Neural progenitor cell (in vitro differentiated cells): Measurements from ENCODE around the gene MYO18B. TPM values are rescaled to one million over a fixed set of nuclear protein-coding genes. Genes with fewer than 3 reads are reported as not detected.

ENCODE experiments used
- DNase-seq: peaks from one replicate; pipeline ENCODE4 v3.0.0-alpha.2; 2016; ENCODE audit warnings: low spot score
- H2AFZ ChIP-seq: fragments of 200-600 bp; sonication (generic); replicated peaks from 2 replicates; pipeline ENCODE4 v1.6.1; 2016; ENCODE audit warnings: antibody characterized with exemption
- H3F3A ChIP-seq: fragments of 200-600 bp; sonication (generic); 2 replicates; pipeline ENCODE4 v1.6.1; 2016; ENCODE audit warnings: antibody characterized with exemption, low read depth
- H3K27ac ChIP-seq: fragments of 200-600 bp; sonication (generic); 2 replicates; pipeline ENCODE4 v1.5.1; 2016; ENCODE audit warnings: mild to moderate bottlenecking
- H3K27me3 ChIP-seq: fragments of 200-600 bp; sonication (generic); 2 replicates; pipeline ENCODE4 v1.6.1; 2016; ENCODE audit warnings: mild to moderate bottlenecking, moderate library complexity
- H3K36me3 ChIP-seq: fragments of 200-600 bp; sonication (generic); 2 replicates; pipeline ENCODE4 v1.5.1; 2016
- H3K4me1 ChIP-seq: fragments of 200-600 bp; sonication (generic); 2 replicates; pipeline ENCODE4 v1.6.1; 2016; ENCODE audit warnings: mixed run types
- H3K4me2 ChIP-seq: fragments of 200-600 bp; sonication (generic); 2 replicates; pipeline ENCODE4 v1.6.1; 2016
- H3K4me3 ChIP-seq: fragments of 200-600 bp; sonication (generic); 2 replicates; pipeline ENCODE4 v1.5.1; 2016
- H3K79me2 ChIP-seq: fragments of 200-600 bp; sonication (generic); 2 replicates; pipeline ENCODE4 v1.6.1; 2016; ENCODE audit warnings: low read depth
- H3K9ac ChIP-seq: fragments of 200-600 bp; sonication (generic); 2 replicates; pipeline ENCODE4 v1.6.1; 2016
- H3K9me3 ChIP-seq: fragments of 200-600 bp; sonication (generic); 2 replicates; pipeline ENCODE4 v1.5.1; 2016; ENCODE audit warnings: low read depth
- H4K20me1 ChIP-seq: fragments of 200-600 bp; sonication (generic); 2 replicates; pipeline ENCODE4 v1.6.1; 2016; ENCODE audit warnings: low read depth
- H3K27ac Mint-ChIP-seq: 3 replicates; pipeline ENCODE4 v1.8.0; 2021; ENCODE audit warnings: mixed read lengths
- H3K27me3 Mint-ChIP-seq: 2 replicates; pipeline ENCODE4 v1.8.0; 2022; ENCODE audit warnings: low read depth, mild to moderate bottlenecking, inconsistent platforms, moderate library complexity, mixed read lengths; ENCODE audit not compliant: insufficient read depth
- H3K36me3 Mint-ChIP-seq: 3 replicates; pipeline ENCODE4 v1.8.0; 2021; ENCODE audit warnings: mixed read lengths
- H3K4me1 Mint-ChIP-seq: 3 replicates; pipeline ENCODE4 v1.8.0; 2021; ENCODE audit warnings: mixed read lengths
- H3K4me3 Mint-ChIP-seq: 3 replicates; pipeline ENCODE4 v1.8.0; 2021; ENCODE audit warnings: mild to moderate bottlenecking, moderate library complexity, mixed read lengths
- H3K9me3 Mint-ChIP-seq: 3 replicates; pipeline ENCODE4 v1.8.0; 2020; ENCODE audit warnings: mixed read lengths
- EZH2 ChIP-seq: fragments of 200-600 bp; sonication (generic); IDR thresholded peaks from 2 replicates; pipeline ENCODE4 v1.6.1; 2017; ENCODE audit warnings: antibody characterized with exemption, mild to moderate bottlenecking, moderate library complexity
- EZH2phosphoT487 ChIP-seq: fragments of 200-600 bp; sonication (generic); IDR thresholded peaks from 2 replicates; pipeline ENCODE4 v1.6.1; 2017; ENCODE audit warnings: antibody characterized with exemption
- total RNA-seq: library from RNA; depleted of rRNA; stranded (reverse); fragments of >200 nt; gene quantifications from 2 replicates; pipeline ENCODE4 v1.2.3, GENCODE V29; 2015; ENCODE audit warnings: low replicate concordance
- TF ChIP-seq, protein P1 (sequence below): fragments of 200-600 bp; sonication (generic); IDR thresholded peaks from 2 replicates; pipeline ENCODE4 v1.5.1; 2017; ENCODE audit warnings: antibody characterized with exemption, mild to moderate bottlenecking

Gene MYO18B
- total RNA-seq, 1 donor from 2014 or later, result not detected

- H3K4me3 ChIP-seq, result no peak overlapping the region
- no peak overlapping the region for H2AFZ ChIP-seq
- Mint-ChIP-seq H3K27me3 (no peaks in the 10 kb centered on the region), H3K36me3 (no peaks in the 10 kb centered on the region), H3K4me1 (no peaks in the 10 kb centered on the region), H3K27ac (no peak overlapping the region), H3K4me3 (no peak overlapping the region), H3K9me3 (no peaks in the 10 kb centered on the region)
- no peaks in the 10 kb centered on the region for H3K36me3 ChIP-seq
- no peak overlapping the region for H3K9ac ChIP-seq
- DNase-seq, result peak; percentile 64
- no peak overlapping the region for H3K27ac ChIP-seq
- H3K79me2 ChIP-seq, result no peaks in the 10 kb centered on the region
- TF ChIP-seq EZH2 (no peak), EZH2phosphoT487 (no peak)
- TF ChIP-seq, protein P1, sequence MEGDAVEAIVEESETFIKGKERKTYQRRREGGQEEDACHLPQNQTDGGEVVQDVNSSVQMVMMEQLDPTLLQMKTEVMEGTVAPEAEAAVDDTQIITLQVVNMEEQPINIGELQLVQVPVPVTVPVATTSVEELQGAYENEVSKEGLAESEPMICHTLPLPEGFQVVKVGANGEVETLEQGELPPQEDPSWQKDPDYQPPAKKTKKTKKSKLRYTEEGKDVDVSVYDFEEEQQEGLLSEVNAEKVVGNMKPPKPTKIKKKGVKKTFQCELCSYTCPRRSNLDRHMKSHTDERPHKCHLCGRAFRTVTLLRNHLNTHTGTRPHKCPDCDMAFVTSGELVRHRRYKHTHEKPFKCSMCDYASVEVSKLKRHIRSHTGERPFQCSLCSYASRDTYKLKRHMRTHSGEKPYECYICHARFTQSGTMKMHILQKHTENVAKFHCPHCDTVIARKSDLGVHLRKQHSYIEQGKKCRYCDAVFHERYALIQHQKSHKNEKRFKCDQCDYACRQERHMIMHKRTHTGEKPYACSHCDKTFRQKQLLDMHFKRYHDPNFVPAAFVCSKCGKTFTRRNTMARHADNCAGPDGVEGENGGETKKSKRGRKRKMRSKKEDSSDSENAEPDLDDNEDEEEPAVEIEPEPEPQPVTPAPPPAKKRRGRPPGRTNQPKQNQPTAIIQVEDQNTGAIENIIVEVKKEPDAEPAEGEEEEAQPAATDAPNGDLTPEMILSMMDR, result peak; percentile 71
- H3F3A ChIP-seq, result no peaks in the 10 kb centered on the region
- no peaks in the 10 kb centered on the region for H4K20me1 ChIP-seq
- no peaks in the 10 kb centered on the region for H3K9me3 ChIP-seq
- no peak overlapping the region for H3K4me2 ChIP-seq
- peaks cover 17% of the 10 kb centered on the region for H3K27me3 ChIP-seq
- no peaks in the 10 kb centered on the region for H3K4me1 ChIP-seq
Observed at GRCh38 chr22:25898707-25899365, 156.8 kb downstream of the MYO18B start.

DNA sequence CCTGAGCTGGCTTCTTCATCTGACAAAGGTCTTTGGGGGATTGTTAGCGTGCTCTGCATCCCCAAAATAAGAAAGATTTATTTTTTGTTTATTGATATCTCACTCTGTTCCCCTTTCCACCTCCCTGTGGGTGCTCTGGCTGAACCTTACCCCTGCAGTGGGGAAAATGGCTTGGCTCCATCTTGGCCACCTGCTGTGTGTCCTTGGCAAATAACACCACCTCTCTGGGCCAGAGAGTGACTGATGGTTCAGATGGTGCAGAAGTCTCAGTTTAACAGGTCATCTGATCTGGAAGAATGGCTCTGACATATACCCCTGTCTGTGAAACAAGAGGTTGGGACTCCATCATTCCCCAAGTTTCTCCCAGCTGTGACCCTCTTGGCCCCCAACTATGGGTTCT, 157.6 kb downstream of the MYO18B start:
- Histone ChIP-seq H4K20me1 (no peaks in the 10 kb centered on the region), H3K4me3 (no peak overlapping the region), H3F3A (no peaks in the 10 kb centered on the region), H3K4me2 (no peak overlapping the region), H3K9me3 (no peaks in the 10 kb centered on the region), H2AFZ (no peak overlapping the region), H3K27ac (no peak overlapping the region), H3K4me1 (no peaks in the 10 kb centered on the region), H3K9ac (no peak overlapping the region), H3K36me3 (no peaks in the 10 kb centered on the region), H3K79me2 (no peaks in the 10 kb centered on the region), H3K27me3 (peaks cover 9% of the 10 kb centered on the region)
- Mint-ChIP-seq H3K27ac (no peak overlapping the region), H3K4me3 (no peak overlapping the region), H3K9me3 (no peaks in the 10 kb centered on the region), H3K4me1 (no peaks in the 10 kb centered on the region), H3K36me3 (no peaks in the 10 kb centered on the region), H3K27me3 (no peaks in the 10 kb centered on the region)
- DNase-seq, result no peak
- no peak for TF ChIP-seq EZH2
- TF ChIP-seq EZH2phosphoT487, result no peak
- TF ChIP-seq, protein P1, result no peak

DNA sequence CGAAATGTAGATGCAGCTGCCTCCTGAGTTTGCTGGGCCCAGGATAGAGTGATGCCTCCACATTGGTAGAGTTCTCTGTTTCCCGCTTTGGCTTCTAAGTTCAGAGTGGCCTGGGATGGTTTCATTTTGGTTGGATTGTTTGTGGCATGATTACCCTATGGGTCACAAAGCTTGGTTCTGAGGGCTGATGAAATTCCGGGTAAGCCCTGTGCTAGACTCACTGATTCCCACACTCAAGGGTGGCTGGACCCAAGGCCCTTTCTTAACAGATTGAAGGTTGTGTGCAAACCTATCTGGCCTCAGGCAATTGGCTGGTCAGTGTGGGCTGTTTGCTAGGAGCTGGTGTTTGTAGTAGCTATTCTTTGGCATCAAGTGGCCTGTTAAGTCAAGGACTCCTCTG, 158.4 kb downstream of the MYO18B start:
- Mint-ChIP-seq H3K9me3 (no peaks in the 10 kb centered on the region), H3K36me3 (no peaks in the 10 kb centered on the region), H3K27ac (no peak overlapping the region), H3K27me3 (no peaks in the 10 kb centered on the region), H3K4me3 (no peak overlapping the region), H3K4me1 (no peaks in the 10 kb centered on the region)
- Histone ChIP-seq H3K9ac (no peak overlapping the region), H3K9me3 (no peaks in the 10 kb centered on the region), H3K4me2 (no peak overlapping the region), H3F3A (no peaks in the 10 kb centered on the region), H3K4me3 (no peak overlapping the region), H2AFZ (no peak overlapping the region), H3K79me2 (no peaks in the 10 kb centered on the region), H3K27me3 (peaks cover 1% of the 10 kb centered on the region), H4K20me1 (no peaks in the 10 kb centered on the region), H3K4me1 (no peaks in the 10 kb centered on the region), H3K27ac (no peak overlapping the region), H3K36me3 (no peaks in the 10 kb centered on the region)
- TF ChIP-seq EZH2phosphoT487, result no peak
- no peak for TF ChIP-seq EZH2
- no peak for DNase-seq

GRCh38 chr22:25900880-25901279, 158.9 kb downstream of the MYO18B start:
- Mint-ChIP-seq H3K27me3 (no peaks in the 10 kb centered on the region), H3K4me1 (no peaks in the 10 kb centered on the region), H3K27ac (no peak overlapping the region), H3K9me3 (no peaks in the 10 kb centered on the region), H3K4me3 (no peak overlapping the region), H3K36me3 (no peaks in the 10 kb centered on the region)
- DNase-seq, result no peak
- H3K79me2 ChIP-seq, result no peaks in the 10 kb centered on the region
- no peak overlapping the region for H3K4me2 ChIP-seq
- H3K27ac ChIP-seq, result no peak overlapping the region
- TF ChIP-seq, protein P1, result no peak
- TF ChIP-seq EZH2phosphoT487 (no peak), EZH2 (no peak)
- no peaks in the 10 kb centered on the region for H3K36me3 ChIP-seq
- H3K4me1 ChIP-seq, result no peaks in the 10 kb centered on the region
- H3F3A ChIP-seq, result no peaks in the 10 kb centered on the region
- no peak overlapping the region for H3K9ac ChIP-seq
- no peak overlapping the region for H2AFZ ChIP-seq
- no peaks in the 10 kb centered on the region for H4K20me1 ChIP-seq
- H3K4me3 ChIP-seq, result no peak overlapping the region
- H3K9me3 ChIP-seq, result no peaks in the 10 kb centered on the region
- no peaks in the 10 kb centered on the region for H3K27me3 ChIP-seq
